K562 treated with DMSO at 1 percent for 12 hours (cell line): Measurements from ENCODE around the gene CEP152. TPM values are rescaled to one million over a fixed set of nuclear protein-coding genes. Genes with fewer than 3 reads are reported as not detected.

ENCODE experiments used
- total RNA-seq: library from RNA; unstranded; fragments of 300-600 nt; gene quantifications from 2 replicates; pipeline ENCODE4 v1.2.3, GENCODE V29; 2022; ENCODE audit not compliant: insufficient read depth

Gene CEP152, protein sequence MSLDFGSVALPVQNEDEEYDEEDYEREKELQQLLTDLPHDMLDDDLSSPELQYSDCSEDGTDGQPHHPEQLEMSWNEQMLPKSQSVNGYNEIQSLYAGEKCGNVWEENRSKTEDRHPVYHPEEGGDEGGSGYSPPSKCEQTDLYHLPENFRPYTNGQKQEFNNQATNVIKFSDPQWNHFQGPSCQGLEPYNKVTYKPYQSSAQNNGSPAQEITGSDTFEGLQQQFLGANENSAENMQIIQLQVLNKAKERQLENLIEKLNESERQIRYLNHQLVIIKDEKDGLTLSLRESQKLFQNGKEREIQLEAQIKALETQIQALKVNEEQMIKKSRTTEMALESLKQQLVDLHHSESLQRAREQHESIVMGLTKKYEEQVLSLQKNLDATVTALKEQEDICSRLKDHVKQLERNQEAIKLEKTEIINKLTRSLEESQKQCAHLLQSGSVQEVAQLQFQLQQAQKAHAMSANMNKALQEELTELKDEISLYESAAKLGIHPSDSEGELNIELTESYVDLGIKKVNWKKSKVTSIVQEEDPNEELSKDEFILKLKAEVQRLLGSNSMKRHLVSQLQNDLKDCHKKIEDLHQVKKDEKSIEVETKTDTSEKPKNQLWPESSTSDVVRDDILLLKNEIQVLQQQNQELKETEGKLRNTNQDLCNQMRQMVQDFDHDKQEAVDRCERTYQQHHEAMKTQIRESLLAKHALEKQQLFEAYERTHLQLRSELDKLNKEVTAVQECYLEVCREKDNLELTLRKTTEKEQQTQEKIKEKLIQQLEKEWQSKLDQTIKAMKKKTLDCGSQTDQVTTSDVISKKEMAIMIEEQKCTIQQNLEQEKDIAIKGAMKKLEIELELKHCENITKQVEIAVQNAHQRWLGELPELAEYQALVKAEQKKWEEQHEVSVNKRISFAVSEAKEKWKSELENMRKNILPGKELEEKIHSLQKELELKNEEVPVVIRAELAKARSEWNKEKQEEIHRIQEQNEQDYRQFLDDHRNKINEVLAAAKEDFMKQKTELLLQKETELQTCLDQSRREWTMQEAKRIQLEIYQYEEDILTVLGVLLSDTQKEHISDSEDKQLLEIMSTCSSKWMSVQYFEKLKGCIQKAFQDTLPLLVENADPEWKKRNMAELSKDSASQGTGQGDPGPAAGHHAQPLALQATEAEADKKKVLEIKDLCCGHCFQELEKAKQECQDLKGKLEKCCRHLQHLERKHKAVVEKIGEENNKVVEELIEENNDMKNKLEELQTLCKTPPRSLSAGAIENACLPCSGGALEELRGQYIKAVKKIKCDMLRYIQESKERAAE (N-terminal part only)
- 4.7 and 20.7 TPM in 2 replicates for total RNA-seq

DNA sequence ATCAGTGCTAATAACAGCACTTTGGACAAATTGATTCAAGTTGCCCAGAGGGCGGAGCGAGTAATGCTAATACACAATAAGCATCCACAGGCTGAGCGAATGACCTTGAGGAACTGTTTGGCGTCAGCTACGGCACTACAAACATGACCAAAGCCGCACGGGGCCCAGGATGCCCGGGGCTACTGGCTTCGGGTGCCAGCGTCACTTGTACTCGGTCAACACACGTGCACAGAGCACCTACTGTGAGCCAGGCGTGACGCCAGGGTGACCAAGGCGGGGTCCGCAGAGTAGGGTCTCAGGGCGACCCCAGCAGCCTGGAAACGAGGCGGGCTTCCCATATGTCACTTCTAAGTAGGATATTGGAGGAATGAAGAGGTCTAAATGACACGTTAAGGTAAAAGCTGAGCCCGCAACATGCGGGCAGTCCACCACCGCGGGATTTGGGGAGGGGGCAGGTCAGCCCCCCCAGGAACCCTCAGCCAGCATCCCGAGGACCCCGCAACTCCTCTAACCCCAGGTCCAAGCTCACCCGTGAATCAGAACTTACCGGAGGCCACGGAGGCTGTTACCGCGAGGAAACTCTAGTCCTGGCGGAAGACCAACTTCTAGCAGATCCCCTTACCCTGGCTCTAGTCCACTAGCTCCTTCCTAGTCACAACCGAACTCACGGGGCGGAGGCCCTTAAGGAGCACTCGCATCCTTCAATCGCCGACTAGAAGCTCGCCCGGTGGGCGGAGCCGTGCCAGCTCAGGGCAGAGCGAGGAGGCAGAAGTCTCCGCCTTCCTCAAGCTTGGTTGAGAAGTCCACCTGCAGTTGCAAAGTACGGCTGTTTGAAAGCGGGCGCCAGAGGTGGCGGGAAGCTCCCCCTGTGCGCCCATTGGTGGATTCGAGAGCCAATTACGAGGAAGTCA lies at the start of gene CEP152:
Gene CEP152 (minus strand): TSS at position 656 of the 911 bp plus-strand sequence. CDS start 5,420 bp downstream, outside the sequence.

Other genes with a start within 250 kb of the CEP152 start
- gene FBN1, start 165.4 kb downstream of the CEP152 start, total RNA-seq, result 0.44 and 0.74 TPM in 2 replicates
- gene EID1, start 67.1 kb upstream of the CEP152 start, total RNA-seq, result 52.8 and 95.2 TPM in 2 replicates
- gene SHC4, start 152.8 kb upstream of the CEP152 start, total RNA-seq, result 0.64 and 1.6 TPM in 2 replicates
- 3.0 and 9.7 TPM in 2 replicates for gene SECISBP2L, start 235.4 kb upstream of the CEP152 start, total RNA-seq